Measurements from ENCODE around the gene MRPS6.

The MRPS6 gene

GRCh38 chr21:34120867-34121266 lies 47.5 kb downstream of the MRPS6 start:
- no peak overlapping the region for H3K27ac Mint-ChIP-seq
- no peak overlapping the region for H3K4me3 Mint-ChIP-seq
- TF ChIP-seq CTCF (IDR thresholded peaks at IDR 0.05; ENCODE audit: unreplicated experiment in 3 of 3): no peak
- peaks cover 3% of the 10 kb centered on the region for H3K9me3 Mint-ChIP-seq
- no peaks in the 10 kb centered on the region for H3K27me3 Mint-ChIP-seq (ENCODE audit: low read depth)
- peaks cover 33% of the 10 kb centered on the region for H3K4me1 Mint-ChIP-seq
- peaks cover 63% of the 10 kb centered on the region for H3K36me3 Mint-ChIP-seq (ENCODE audit: low read depth)

GRCh38 chr21:34122047-34122446 lies 48.7 kb downstream of the MRPS6 start:
- Mint-ChIP-seq H3K9me3 (peaks cover 3% of the 10 kb centered on the region), H3K27me3 (ENCODE audit: low read depth) (no peaks in the 10 kb centered on the region), H3K4me3 (no peak overlapping the region), H3K4me1 (peaks cover 34% of the 10 kb centered on the region), H3K36me3 (ENCODE audit: low read depth) (peaks cover 57% of the 10 kb centered on the region), H3K27ac (no peak overlapping the region)
- TF ChIP-seq CTCF (IDR thresholded peaks at IDR 0.05; ENCODE audit: unreplicated experiment in 3 of 3): no peak

DNA sequence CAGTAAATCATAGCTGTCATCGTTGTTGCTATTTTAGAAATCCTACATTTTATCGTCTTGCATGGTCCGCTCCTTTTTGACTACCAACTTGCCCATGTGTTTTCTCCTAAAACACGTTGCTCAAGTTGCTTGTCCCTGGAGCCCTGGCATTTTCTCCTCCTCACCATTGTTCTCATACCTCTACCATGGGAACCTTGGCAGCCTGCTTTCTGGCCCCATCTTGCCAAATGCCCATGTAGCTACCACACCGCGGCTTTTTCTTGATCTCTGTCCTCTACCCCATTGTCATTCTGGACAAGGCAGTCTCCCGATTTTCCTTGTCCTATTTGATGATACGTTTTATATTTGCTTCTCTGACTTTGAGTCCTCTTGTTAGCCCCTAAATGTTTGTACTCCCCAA lies 50.2 kb downstream of the MRPS6 start:
- TF ChIP-seq CTCF (IDR thresholded peaks at IDR 0.05; ENCODE audit: unreplicated experiment in 3 of 3): no peak
- H3K4me3 Mint-ChIP-seq: no peak overlapping the region
- peaks cover 50% of the 10 kb centered on the region for H3K4me1 Mint-ChIP-seq
- no peaks in the 10 kb centered on the region for H3K27me3 Mint-ChIP-seq (ENCODE audit: low read depth)
- H3K9me3 Mint-ChIP-seq: no peaks in the 10 kb centered on the region
- no peak overlapping the region for H3K27ac Mint-ChIP-seq
- H3K36me3 Mint-ChIP-seq (ENCODE audit: low read depth): peaks cover 45% of the 10 kb centered on the region

GRCh38 chr21:34126269-34126668 lies 52.9 kb downstream of the MRPS6 start:
- Mint-ChIP-seq H3K9me3 (no peaks in the 10 kb centered on the region), H3K27me3 (ENCODE audit: low read depth) (no peaks in the 10 kb centered on the region), H3K4me3 (no peak overlapping the region), H3K4me1 (peaks cover 65% of the 10 kb centered on the region), H3K27ac (peak overlapping the region in 1 of 3 experiments; percentile 15), H3K36me3 (ENCODE audit: low read depth) (peaks cover 48% of the 10 kb centered on the region)
- TF ChIP-seq CTCF (IDR thresholded peaks at IDR 0.05; ENCODE audit: unreplicated experiment in 3 of 3): no peak

- H3K4me1 Mint-ChIP-seq: peaks cover 65% of the 10 kb centered on the region
- H3K36me3 Mint-ChIP-seq (ENCODE audit: low read depth): peaks cover 52% of the 10 kb centered on the region
- H3K27me3 Mint-ChIP-seq (ENCODE audit: low read depth): no peaks in the 10 kb centered on the region
- H3K27ac Mint-ChIP-seq: peak overlapping the region in 1 of 3 experiments; percentile 15
- no peak for TF ChIP-seq CTCF (IDR thresholded peaks at IDR 0.05; ENCODE audit: unreplicated experiment in 3 of 3)
- no peaks in the 10 kb centered on the region for H3K9me3 Mint-ChIP-seq
- H3K4me3 Mint-ChIP-seq: no peak overlapping the region
These were observed 53.3 kb downstream of the MRPS6 start for GRCh38 chr21:34126691-34127090.

DNA sequence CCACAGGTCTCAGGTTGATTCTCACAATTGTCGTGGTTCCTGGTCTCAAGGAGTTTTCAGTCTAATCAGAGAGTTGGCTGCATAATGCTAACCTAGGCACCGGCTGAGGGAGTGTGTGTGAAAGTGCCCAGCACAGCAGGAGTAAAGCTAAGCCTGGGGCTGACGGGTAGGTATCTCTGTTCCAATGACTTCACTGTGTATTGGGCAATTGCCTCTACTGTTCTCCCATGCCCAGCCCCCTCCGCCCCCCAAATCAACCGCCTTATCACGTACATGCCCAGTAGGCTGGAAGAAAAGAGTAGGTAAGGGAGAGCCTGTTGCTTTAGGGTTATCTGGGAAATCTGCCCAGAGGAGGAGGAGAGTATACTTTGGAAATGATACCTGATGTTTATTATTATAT lies 54.7 kb downstream of the MRPS6 start:
- peaks cover 59% of the 10 kb centered on the region for H3K4me1 Mint-ChIP-seq
- no peaks in the 10 kb centered on the region for H3K27me3 Mint-ChIP-seq (ENCODE audit: low read depth)
- TF ChIP-seq CTCF (IDR thresholded peaks at IDR 0.05; ENCODE audit: unreplicated experiment in 3 of 3): no peak
- H3K4me3 Mint-ChIP-seq: no peak overlapping the region
- H3K36me3 Mint-ChIP-seq (ENCODE audit: low read depth): peaks cover 57% of the 10 kb centered on the region
- H3K27ac Mint-ChIP-seq: peak overlapping the region; percentile 97 to 99 (median 98)
- no peaks in the 10 kb centered on the region for H3K9me3 Mint-ChIP-seq
